Astrocyte (in vitro differentiated cells and primary cell): ENCODE data around the gene SV2C. TPM values are rescaled to one million over a fixed set of nuclear protein-coding genes. Genes with fewer than 3 reads are reported as not detected.

Source experiments
- DNase-seq: peaks from one replicate; pipeline ENCODE4 v3.0.0-alpha.2; 2010; ENCODE audit warnings: low read depth
- FAIRE-seq: peaks from 2 replicates; lab custom pipeline; 2011; peaks lifted over from hg19 to GRCh38; lab: Jason Lieb, UNC
- H2AFZ ChIP-seq: 2 replicates; pipeline ENCODE4 v1.6.0; 2012; ENCODE audit warnings: low read depth, low read length, inconsistent platforms
- H3K27ac ChIP-seq: 2 replicates; pipeline ENCODE4 v1.5.1; 2011; ENCODE audit warnings: low read depth, low read length, inconsistent platforms
- H3K27me3 ChIP-seq: 2 replicates; pipeline ENCODE4 v1.6.0; 2011; ENCODE audit warnings: low read length, inconsistent platforms; ENCODE audit not compliant: insufficient read depth
- H3K36me3 ChIP-seq: 2 replicates; pipeline ENCODE4 v1.5.1; 2011; ENCODE audit warnings: low read length, inconsistent platforms; ENCODE audit not compliant: insufficient read depth
- H3K4me1 ChIP-seq: 2 replicates; pipeline ENCODE4 v1.5.1; 2011; ENCODE audit warnings: low read length, inconsistent platforms; ENCODE audit not compliant: insufficient read depth
- H3K4me2 ChIP-seq: 2 replicates; pipeline ENCODE4 v1.6.0; 2012; ENCODE audit warnings: low read length, inconsistent platforms
- H3K4me3 ChIP-seq: 2 replicates; pipeline ENCODE4 v1.5.1; 2011; ENCODE audit warnings: low read depth, mild to moderate bottlenecking, low read length, inconsistent platforms; ENCODE audit not compliant: insufficient read depth
- H3K79me2 ChIP-seq: 2 replicates; pipeline ENCODE4 v1.6.0; 2012; ENCODE audit warnings: mild to moderate bottlenecking, low read length, inconsistent platforms; ENCODE audit not compliant: insufficient read depth
- H3K9ac ChIP-seq: 2 replicates; pipeline ENCODE4 v1.6.0; 2012; ENCODE audit warnings: mild to moderate bottlenecking, low read length, inconsistent platforms
- H3K9me3 ChIP-seq: 2 replicates; pipeline ENCODE4 v1.5.1; 2012; ENCODE audit warnings: low read depth, mild to moderate bottlenecking, low read length, inconsistent platforms; ENCODE audit not compliant: insufficient read depth
- H4K20me1 ChIP-seq: 2 replicates; pipeline ENCODE4 v1.6.0; 2012; ENCODE audit warnings: low read length, inconsistent platforms; ENCODE audit not compliant: insufficient read depth
- H3K27ac Mint-ChIP-seq: one replicate; pipeline ENCODE4 v1.8.0; 2021; ENCODE audit warnings: mild to moderate bottlenecking, mixed read lengths; ENCODE audit not compliant: unreplicated experiment
- H3K27me3 Mint-ChIP-seq: one replicate; pipeline ENCODE4 v1.8.0; 2021; ENCODE audit warnings: low read depth, mixed read lengths; ENCODE audit not compliant: unreplicated experiment
- H3K36me3 Mint-ChIP-seq: one replicate; pipeline ENCODE4 v1.8.0; 2021; ENCODE audit warnings: low read depth, mixed read lengths; ENCODE audit not compliant: unreplicated experiment
- H3K4me1 Mint-ChIP-seq: one replicate; pipeline ENCODE4 v1.8.0; 2021; ENCODE audit warnings: low read depth, mixed read lengths; ENCODE audit not compliant: unreplicated experiment
- H3K4me3 Mint-ChIP-seq: one replicate; pipeline ENCODE4 v1.8.0; 2021; ENCODE audit warnings: mild to moderate bottlenecking, moderate library complexity, mixed read lengths; ENCODE audit not compliant: unreplicated experiment
- H3K9me3 Mint-ChIP-seq: one replicate; pipeline ENCODE4 v1.8.0; 2021; ENCODE audit warnings: mild to moderate bottlenecking, mixed read lengths; ENCODE audit not compliant: unreplicated experiment
- EZH2 ChIP-seq: IDR thresholded peaks from 2 replicates; pipeline ENCODE4 v1.6.1; 2012; ENCODE audit warnings: mild to moderate bottlenecking, low read length, inconsistent platforms; ENCODE audit not compliant: insufficient read depth
- total RNA-seq: library from RNA; stranded (reverse); gene quantifications from 2 replicates; pipeline ENCODE4 v1.2.1, GENCODE V29; 2021
- TF ChIP-seq, protein P1 (sequence below): IDR thresholded peaks from 2 replicates; pipeline ENCODE4 v1.5.1; 2011; ENCODE audit warnings: low read depth, mild to moderate bottlenecking, inconsistent platforms, low read length, moderate library complexity; ENCODE audit not compliant: insufficient read depth

Gene SV2C
- total RNA-seq, 1 donor from 2014 or later = 0.05 TPM

GRCh38 chr5:76273206-76273885, 190.2 kb downstream of the SV2C start:
- Histone ChIP-seq H3K79me2 (no peaks in the 10 kb centered on the region), H3K4me2 (no peak overlapping the region), H3K9ac (no peak overlapping the region), H3K4me3 (no peak overlapping the region), H3K27me3 (no peaks in the 10 kb centered on the region), H3K4me1 (peaks cover 3% of the 10 kb centered on the region), H4K20me1 (no peaks in the 10 kb centered on the region), H3K27ac (no peak overlapping the region), H3K9me3 (no peaks in the 10 kb centered on the region), H3K36me3 (no peaks in the 10 kb centered on the region), H2AFZ (no peak overlapping the region)
- peaks cover 20% of the 10 kb centered on the region for H3K4me1 Mint-ChIP-seq
- H3K27me3 Mint-ChIP-seq = peaks cover 1% of the 10 kb centered on the region
- no peak overlapping the region for H3K27ac Mint-ChIP-seq
- DNase-seq (no peak), FAIRE-seq (no peak)
- no peak for TF ChIP-seq EZH2
- TF ChIP-seq, protein P1, sequence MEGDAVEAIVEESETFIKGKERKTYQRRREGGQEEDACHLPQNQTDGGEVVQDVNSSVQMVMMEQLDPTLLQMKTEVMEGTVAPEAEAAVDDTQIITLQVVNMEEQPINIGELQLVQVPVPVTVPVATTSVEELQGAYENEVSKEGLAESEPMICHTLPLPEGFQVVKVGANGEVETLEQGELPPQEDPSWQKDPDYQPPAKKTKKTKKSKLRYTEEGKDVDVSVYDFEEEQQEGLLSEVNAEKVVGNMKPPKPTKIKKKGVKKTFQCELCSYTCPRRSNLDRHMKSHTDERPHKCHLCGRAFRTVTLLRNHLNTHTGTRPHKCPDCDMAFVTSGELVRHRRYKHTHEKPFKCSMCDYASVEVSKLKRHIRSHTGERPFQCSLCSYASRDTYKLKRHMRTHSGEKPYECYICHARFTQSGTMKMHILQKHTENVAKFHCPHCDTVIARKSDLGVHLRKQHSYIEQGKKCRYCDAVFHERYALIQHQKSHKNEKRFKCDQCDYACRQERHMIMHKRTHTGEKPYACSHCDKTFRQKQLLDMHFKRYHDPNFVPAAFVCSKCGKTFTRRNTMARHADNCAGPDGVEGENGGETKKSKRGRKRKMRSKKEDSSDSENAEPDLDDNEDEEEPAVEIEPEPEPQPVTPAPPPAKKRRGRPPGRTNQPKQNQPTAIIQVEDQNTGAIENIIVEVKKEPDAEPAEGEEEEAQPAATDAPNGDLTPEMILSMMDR = no peak
- H3K4me3 Mint-ChIP-seq = no peak overlapping the region
- no peaks in the 10 kb centered on the region for H3K9me3 Mint-ChIP-seq
- H3K36me3 Mint-ChIP-seq = no peaks in the 10 kb centered on the region

DNA sequence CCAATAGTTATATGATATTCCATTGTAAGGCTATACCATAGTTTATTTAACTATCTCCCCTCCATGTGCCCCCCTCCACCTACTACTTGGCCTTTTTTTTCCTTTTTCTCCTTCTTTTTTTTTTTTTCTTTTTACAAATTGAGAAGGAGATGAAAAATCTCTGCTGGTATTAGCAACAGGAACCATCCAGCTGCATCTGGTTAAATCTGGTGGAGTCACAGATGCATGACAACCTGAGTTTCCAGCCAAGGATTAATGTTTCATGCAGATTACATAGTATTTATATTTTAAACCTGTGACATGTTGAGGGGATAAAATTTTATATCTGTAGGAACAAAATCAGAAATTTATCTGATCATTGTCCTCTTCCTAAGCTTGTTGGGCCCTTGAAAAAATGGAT, 191.4 kb downstream of the SV2C start:
- H3K9me3 ChIP-seq = no peaks in the 10 kb centered on the region
- H3K9ac ChIP-seq = no peak overlapping the region
- H3K27ac ChIP-seq = no peak overlapping the region
- Mint-ChIP-seq H3K27ac (no peak overlapping the region), H3K4me3 (no peak overlapping the region), H3K9me3 (no peaks in the 10 kb centered on the region), H3K36me3 (no peaks in the 10 kb centered on the region), H3K4me1 (peaks cover 15% of the 10 kb centered on the region), H3K27me3 (peaks cover 1% of the 10 kb centered on the region)
- no peak overlapping the region for H2AFZ ChIP-seq
- no peak overlapping the region for H3K4me3 ChIP-seq
- H3K36me3 ChIP-seq = no peaks in the 10 kb centered on the region
- H4K20me1 ChIP-seq = no peaks in the 10 kb centered on the region
- TF ChIP-seq EZH2 = no peak
- TF ChIP-seq, protein P1 = no peak
- no peaks in the 10 kb centered on the region for H3K79me2 ChIP-seq
- H3K4me1 ChIP-seq = peaks cover 3% of the 10 kb centered on the region
- DNase-seq (no peak), FAIRE-seq (no peak)
- H3K27me3 ChIP-seq = no peaks in the 10 kb centered on the region
- no peak overlapping the region for H3K4me2 ChIP-seq

GRCh38 chr5:76277736-76278135, 194.6 kb downstream of the SV2C start:
- Histone ChIP-seq H4K20me1 (no peaks in the 10 kb centered on the region), H3K9me3 (no peaks in the 10 kb centered on the region), H3K4me3 (no peak overlapping the region), H2AFZ (no peak overlapping the region), H3K27ac (no peak overlapping the region), H3K4me2 (no peak overlapping the region), H3K4me1 (no peaks in the 10 kb centered on the region), H3K9ac (no peak overlapping the region), H3K27me3 (no peaks in the 10 kb centered on the region), H3K36me3 (no peaks in the 10 kb centered on the region), H3K79me2 (no peaks in the 10 kb centered on the region)
- Mint-ChIP-seq H3K4me1 (no peaks in the 10 kb centered on the region), H3K27me3 (peaks cover 1% of the 10 kb centered on the region), H3K4me3 (no peak overlapping the region), H3K9me3 (no peaks in the 10 kb centered on the region), H3K36me3 (no peaks in the 10 kb centered on the region), H3K27ac (no peak overlapping the region)
- FAIRE-seq (no peak), DNase-seq (no peak)
- no peak for TF ChIP-seq EZH2
- TF ChIP-seq, protein P1 = no peak
